ENCODE measurements around the gene SYDE2. TPM values are rescaled to one million over a fixed set of nuclear protein-coding genes. Genes with fewer than 3 reads are reported as not detected.

The SYDE2 gene
- total RNA-seq, 1 donor from 2014 or later: 5.9 TPM

DNA sequence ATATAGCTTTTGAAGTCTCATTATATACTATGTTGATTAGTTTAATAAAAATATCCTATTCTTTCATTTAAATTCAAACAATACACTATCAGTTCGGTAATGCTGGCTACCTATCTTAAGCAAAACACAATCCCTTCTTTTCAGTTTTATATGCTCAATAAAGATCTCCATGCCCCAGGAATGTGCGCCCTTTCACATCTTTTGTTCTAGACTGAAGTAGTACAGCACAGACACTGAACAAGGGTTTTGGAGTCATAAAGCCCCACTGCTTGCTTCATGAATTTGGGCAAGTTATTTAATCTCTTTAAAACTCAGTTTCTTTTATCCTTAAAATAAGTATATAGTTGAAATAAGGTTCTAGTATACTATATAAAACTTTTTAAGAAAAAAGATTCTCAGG, 22.4 kb downstream of the SYDE2 start:
- Mint-ChIP-seq H3K36me3 (ENCODE audit: low read depth) (peaks cover 9% of the 10 kb centered on the region), H3K4me1 (no peaks in the 10 kb centered on the region)

GRCh38 chr1:85174503-85174902, 26.3 kb downstream of the SYDE2 start:
- H3K9me3 Mint-ChIP-seq: no peaks in the 10 kb centered on the region
- no peaks in the 10 kb centered on the region for H3K4me1 Mint-ChIP-seq
- TF ChIP-seq, protein P1, sequence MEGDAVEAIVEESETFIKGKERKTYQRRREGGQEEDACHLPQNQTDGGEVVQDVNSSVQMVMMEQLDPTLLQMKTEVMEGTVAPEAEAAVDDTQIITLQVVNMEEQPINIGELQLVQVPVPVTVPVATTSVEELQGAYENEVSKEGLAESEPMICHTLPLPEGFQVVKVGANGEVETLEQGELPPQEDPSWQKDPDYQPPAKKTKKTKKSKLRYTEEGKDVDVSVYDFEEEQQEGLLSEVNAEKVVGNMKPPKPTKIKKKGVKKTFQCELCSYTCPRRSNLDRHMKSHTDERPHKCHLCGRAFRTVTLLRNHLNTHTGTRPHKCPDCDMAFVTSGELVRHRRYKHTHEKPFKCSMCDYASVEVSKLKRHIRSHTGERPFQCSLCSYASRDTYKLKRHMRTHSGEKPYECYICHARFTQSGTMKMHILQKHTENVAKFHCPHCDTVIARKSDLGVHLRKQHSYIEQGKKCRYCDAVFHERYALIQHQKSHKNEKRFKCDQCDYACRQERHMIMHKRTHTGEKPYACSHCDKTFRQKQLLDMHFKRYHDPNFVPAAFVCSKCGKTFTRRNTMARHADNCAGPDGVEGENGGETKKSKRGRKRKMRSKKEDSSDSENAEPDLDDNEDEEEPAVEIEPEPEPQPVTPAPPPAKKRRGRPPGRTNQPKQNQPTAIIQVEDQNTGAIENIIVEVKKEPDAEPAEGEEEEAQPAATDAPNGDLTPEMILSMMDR (conservative IDR thresholded peaks at IDR 0.05): no peak
- H3K36me3 Mint-ChIP-seq (ENCODE audit: low read depth): peaks cover 9% of the 10 kb centered on the region
- no peak overlapping the region for H3K27ac Mint-ChIP-seq (ENCODE audit: unreplicated experiment)
- H3K27me3 Mint-ChIP-seq (ENCODE audit: low read depth): no peaks in the 10 kb centered on the region
- no peak overlapping the region for H3K4me3 Mint-ChIP-seq
- no peak for DNase-seq (ENCODE audit: low read depth, low spot score)

More for the DNA sequence above, 22.4 kb downstream of the SYDE2 start:
- H3K4me3 Mint-ChIP-seq: no peak overlapping the region
- no peaks in the 10 kb centered on the region for H3K27me3 Mint-ChIP-seq (ENCODE audit: low read depth)
- DNase-seq (ENCODE audit: low read depth, low spot score): no peak
- H3K27ac Mint-ChIP-seq (ENCODE audit: unreplicated experiment): no peak overlapping the region
- no peaks in the 10 kb centered on the region for H3K9me3 Mint-ChIP-seq
- TF ChIP-seq, protein P1 (conservative IDR thresholded peaks at IDR 0.05): no peak

GRCh38 chr1:85172684-85173337, 28.0 kb downstream of the SYDE2 start:
- Mint-ChIP-seq H3K36me3 (ENCODE audit: low read depth) (peaks cover 9% of the 10 kb centered on the region), H3K4me3 (no peak overlapping the region), H3K27me3 (ENCODE audit: low read depth) (no peaks in the 10 kb centered on the region), H3K9me3 (no peaks in the 10 kb centered on the region), H3K27ac (ENCODE audit: unreplicated experiment) (no peak overlapping the region), H3K4me1 (no peaks in the 10 kb centered on the region)
- DNase-seq (ENCODE audit: low read depth, low spot score): no peak
- TF ChIP-seq, protein P1 (conservative IDR thresholded peaks at IDR 0.05): no peak

- no peak for DNase-seq (ENCODE audit: low read depth, low spot score)
- Mint-ChIP-seq H3K27me3 (ENCODE audit: low read depth) (no peaks in the 10 kb centered on the region), H3K36me3 (ENCODE audit: low read depth) (no peaks in the 10 kb centered on the region), H3K9me3 (no peaks in the 10 kb centered on the region), H3K4me3 (no peak overlapping the region), H3K4me1 (no peaks in the 10 kb centered on the region), H3K27ac (ENCODE audit: unreplicated experiment) (no peak overlapping the region)
- TF ChIP-seq, protein P1 (conservative IDR thresholded peaks at IDR 0.05): no peak
Measured at GRCh38 chr1:85171721-85172120, 29.1 kb downstream of the SYDE2 start.

GRCh38 chr1:85168884-85169283, 31.9 kb downstream of the SYDE2 start:
- DNase-seq (ENCODE audit: low read depth, low spot score): no peak
- Mint-ChIP-seq H3K36me3 (ENCODE audit: low read depth) (no peaks in the 10 kb centered on the region), H3K27me3 (ENCODE audit: low read depth) (no peaks in the 10 kb centered on the region), H3K4me1 (no peaks in the 10 kb centered on the region), H3K9me3 (no peaks in the 10 kb centered on the region), H3K4me3 (no peak overlapping the region), H3K27ac (ENCODE audit: unreplicated experiment) (no peak overlapping the region)
- TF ChIP-seq, protein P1 (conservative IDR thresholded peaks at IDR 0.05): no peak

Measured in neural crest cell (in vitro differentiated cells).